GM10266 (cell line): ENCODE measurements around the gene GARIN5B.

Source experiments
- DNase-seq: peaks from one replicate; pipeline ENCODE4 v3.0.0; 2012; ENCODE audit errors: extremely low spot score
- TF ChIP-seq, protein P1 (sequence below): IDR thresholded peaks from 2 replicates; pipeline ENCODE4 v1.5.1; 2012; ENCODE audit warnings: mild to moderate bottlenecking, low read depth; ENCODE audit not compliant: control insufficient read depth, insufficient read depth; ENCODE audit errors: missing control alignments

GARIN5B gene

DNA sequence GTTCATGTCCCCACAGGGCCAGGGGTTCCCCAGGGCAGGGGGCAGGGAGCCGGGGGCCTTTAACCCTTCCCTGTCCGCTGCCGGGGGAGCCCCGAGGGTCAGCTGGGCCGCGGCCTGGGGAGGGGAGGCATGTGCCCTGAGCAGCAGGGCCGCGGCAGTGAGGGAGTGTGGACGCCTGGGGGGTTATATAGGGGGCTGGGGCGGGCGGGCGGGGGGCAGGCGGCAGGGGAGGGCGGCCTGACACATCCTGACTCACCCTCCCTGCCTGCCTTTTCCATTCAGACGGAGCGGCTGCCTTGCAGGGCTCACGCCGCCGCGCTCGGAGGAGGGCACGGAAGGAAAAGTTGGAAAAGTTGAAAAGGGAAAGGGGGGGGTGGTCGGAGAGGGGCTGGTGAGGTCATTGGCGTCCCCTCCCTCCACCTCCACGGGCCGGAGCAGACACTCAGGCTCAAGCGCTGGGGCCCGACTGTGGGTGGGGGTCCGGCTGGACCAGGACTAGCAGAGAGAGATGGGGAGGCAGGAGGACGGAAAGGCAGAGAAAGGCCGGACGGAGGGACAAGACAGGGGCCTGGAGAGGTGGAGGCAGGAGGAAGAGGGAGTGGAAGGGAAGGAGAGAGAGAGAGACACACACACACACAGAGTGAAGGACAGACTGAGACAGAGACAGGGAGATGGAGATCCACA is 7.4 kb upstream of the GARIN5B start, which contains the start of gene IL11:
Gene IL11 (minus strand): TSS at position 159 of the 684 bp plus-strand sequence. CDS start 153 bp downstream, at position 6.
- TF ChIP-seq, protein P1, sequence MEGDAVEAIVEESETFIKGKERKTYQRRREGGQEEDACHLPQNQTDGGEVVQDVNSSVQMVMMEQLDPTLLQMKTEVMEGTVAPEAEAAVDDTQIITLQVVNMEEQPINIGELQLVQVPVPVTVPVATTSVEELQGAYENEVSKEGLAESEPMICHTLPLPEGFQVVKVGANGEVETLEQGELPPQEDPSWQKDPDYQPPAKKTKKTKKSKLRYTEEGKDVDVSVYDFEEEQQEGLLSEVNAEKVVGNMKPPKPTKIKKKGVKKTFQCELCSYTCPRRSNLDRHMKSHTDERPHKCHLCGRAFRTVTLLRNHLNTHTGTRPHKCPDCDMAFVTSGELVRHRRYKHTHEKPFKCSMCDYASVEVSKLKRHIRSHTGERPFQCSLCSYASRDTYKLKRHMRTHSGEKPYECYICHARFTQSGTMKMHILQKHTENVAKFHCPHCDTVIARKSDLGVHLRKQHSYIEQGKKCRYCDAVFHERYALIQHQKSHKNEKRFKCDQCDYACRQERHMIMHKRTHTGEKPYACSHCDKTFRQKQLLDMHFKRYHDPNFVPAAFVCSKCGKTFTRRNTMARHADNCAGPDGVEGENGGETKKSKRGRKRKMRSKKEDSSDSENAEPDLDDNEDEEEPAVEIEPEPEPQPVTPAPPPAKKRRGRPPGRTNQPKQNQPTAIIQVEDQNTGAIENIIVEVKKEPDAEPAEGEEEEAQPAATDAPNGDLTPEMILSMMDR = no peak
- no peak for DNase-seq

DNA sequence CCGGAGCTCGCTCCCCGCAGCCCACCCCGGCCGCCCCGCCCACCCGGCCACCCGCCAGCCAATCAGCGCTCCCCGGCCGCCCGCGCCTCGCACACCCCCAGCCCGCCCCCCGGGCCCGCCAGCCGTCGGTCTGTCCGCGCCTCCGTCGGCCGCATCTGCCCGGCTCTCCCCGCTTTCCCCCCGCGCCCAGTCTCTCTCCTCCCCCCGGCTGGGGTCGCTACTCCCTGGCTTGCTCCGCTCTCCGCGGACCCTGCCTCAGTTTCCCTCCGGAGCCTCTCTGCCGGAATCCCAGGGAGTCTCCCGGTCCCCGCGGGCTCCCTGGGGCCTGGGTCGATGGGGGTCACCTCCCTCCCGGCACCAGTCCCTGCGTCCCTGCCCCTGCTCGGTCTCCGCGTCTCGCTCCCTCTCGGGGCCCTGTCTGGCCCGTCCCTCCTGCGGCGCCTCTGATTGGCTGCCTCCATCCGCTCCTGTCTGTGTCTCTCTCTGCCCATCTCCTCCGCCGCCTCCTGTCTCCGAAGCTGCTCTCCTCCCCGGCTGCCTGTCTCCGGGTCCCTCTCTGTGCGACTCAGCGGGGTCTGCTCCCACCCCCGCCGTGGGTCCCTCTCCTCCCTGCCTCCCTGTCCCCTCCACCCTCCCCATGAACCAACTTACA is 6.7 kb upstream of the GARIN5B start:
- peak; percentile 78 for DNase-seq

DNA sequence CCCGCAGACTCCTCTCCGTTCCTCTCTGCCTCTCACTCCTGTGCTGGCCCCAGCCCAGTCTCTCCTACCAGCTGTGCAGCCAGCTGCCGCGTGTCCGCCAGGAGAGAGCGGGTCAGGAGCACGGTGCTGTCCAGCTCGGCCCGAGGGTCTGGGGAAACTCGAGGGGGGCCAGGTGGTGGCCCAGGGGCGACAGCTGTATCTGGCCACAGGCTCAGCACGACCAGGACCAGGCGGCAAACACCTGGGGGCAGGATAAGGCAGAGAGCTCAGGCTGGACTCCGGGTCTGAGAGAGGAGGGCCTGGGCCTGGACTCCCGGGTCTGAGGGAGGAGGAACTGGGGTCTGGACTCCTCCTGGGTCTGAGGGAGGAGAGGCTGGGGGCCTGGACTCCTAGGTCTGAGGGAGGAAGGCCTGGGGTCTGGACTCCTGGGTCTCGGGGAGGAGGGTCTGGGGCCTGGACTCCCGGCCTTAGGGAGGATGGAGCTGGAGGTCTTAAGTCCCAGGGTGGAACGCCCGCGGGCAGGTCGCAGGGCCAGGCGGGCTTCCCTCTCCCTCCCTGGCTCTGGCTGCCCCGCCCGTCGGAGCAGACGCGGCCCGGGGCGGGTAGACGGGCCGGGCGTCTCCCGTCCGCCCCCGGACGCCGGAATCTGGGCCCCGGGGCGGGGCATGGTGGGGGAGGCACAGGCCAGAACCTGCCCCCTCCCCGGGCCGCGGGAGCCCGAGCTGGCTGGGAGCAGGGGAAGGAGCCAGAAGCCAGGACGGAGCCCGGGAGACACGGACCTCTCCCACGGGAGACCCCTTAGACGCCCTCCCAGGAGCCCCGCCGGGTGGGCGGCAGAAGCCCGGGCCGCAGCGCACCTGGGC is 5.9 kb upstream of the GARIN5B start:
- peak; percentile 76 for DNase-seq
- TF ChIP-seq, protein P1 = no peak

More for the DNA sequence above, 6.7 kb upstream of the GARIN5B start:
- TF ChIP-seq, protein P1 = no peak

DNA sequence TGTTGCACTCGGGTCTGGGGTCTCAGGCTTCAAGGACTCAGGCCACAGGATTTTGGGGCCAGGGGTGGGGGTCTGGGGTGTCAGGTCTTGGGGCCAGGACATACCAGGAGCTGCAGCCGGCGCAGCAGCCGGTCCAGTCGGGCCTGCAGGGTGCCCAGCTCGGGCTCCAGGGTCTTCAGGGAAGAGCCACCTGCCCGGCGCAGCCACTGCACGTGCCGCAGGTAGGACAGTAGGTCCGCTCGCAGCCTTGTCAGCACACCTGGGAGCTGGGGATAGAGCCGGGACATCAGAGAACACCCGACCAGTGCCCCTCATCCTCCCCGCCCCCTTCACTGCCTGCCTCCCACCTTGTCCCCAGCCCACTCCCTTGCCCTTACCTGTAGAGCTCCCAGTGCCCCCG is 5.0 kb upstream of the GARIN5B start:
- no peak for DNase-seq
- TF ChIP-seq, protein P1 = no peak

DNA sequence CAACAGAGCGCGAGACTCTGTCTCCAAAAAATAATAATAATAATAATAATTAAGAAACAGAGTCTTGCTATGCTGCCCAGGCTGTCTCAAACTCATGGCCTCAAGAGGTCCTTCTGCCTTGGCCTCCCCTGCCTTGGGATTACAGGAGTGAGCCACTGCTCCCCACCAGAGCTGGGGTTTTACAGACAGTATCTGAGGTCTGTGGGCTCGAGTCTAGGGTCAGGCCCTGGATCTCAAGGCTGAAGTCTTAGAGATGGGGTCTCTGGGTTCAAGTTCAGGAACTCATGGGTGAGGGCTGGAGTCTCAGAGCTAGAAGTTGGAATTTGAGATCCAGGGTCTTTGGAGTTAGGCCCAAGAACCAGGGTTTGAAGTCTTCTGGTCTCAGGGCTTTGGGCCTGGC is 3.7 kb upstream of the GARIN5B start:
- no peak for DNase-seq
- TF ChIP-seq, protein P1 = no peak

DNA sequence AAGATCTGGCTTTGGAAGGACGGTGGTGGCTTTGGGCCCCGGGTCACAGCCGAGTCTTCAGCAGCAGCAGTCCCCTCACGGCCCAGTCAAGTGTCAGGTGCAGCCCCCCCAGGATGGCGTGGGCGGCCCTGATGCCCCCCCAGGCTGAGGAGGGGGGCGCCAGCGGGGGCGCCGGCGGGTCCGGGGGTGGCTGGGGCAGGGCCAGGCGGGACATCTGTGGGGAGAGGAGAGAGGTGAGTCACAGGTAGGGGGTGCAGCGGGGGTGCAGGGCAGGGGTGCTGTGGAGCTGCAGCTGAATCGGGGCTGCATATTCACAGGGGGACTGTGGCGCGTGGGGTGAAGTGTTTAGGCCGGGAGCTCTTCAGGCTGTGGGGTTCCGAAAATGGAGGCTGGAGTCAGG is 2.9 kb upstream of the GARIN5B start:
- DNase-seq = no peak
- TF ChIP-seq, protein P1 = no peak
